ENCODE data around the gene SBF2.

DNA sequence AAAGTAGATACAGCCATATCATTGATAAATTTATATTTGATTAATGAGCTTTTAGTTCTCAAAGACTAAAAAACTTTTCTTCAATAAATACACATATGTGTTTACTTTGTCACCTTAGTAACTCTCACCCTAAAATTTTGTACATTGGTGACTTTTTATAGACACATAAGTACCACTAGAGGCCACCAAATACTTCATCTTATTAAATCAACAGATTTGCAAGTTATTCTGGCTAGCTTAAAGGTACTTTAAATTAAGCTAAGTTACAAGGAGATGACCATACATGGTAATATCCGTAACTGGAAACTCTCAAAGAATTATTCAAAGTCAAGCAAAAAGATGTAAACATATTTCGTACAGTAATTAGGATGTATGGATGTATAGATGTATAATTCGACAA, 112.2 kb downstream of the SBF2 start:
- TF ChIP-seq, protein P1, sequence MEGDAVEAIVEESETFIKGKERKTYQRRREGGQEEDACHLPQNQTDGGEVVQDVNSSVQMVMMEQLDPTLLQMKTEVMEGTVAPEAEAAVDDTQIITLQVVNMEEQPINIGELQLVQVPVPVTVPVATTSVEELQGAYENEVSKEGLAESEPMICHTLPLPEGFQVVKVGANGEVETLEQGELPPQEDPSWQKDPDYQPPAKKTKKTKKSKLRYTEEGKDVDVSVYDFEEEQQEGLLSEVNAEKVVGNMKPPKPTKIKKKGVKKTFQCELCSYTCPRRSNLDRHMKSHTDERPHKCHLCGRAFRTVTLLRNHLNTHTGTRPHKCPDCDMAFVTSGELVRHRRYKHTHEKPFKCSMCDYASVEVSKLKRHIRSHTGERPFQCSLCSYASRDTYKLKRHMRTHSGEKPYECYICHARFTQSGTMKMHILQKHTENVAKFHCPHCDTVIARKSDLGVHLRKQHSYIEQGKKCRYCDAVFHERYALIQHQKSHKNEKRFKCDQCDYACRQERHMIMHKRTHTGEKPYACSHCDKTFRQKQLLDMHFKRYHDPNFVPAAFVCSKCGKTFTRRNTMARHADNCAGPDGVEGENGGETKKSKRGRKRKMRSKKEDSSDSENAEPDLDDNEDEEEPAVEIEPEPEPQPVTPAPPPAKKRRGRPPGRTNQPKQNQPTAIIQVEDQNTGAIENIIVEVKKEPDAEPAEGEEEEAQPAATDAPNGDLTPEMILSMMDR (IDR thresholded peaks at IDR 0.05; ENCODE audit: low read depth, low read length): peak; percentile 46
- TF ChIP-seq EZH2phosphoT487 (IDR thresholded peaks at IDR 0.05; ENCODE audit: low read depth): no peak
